Measurements from ENCODE around the gene SND1.
"Not testable (repeated sequence)": the region's sequence is repeated elsewhere in the genome, so short reads cannot be mapped to it uniquely, and the experiment has no call there.

The SND1 gene

DNA sequence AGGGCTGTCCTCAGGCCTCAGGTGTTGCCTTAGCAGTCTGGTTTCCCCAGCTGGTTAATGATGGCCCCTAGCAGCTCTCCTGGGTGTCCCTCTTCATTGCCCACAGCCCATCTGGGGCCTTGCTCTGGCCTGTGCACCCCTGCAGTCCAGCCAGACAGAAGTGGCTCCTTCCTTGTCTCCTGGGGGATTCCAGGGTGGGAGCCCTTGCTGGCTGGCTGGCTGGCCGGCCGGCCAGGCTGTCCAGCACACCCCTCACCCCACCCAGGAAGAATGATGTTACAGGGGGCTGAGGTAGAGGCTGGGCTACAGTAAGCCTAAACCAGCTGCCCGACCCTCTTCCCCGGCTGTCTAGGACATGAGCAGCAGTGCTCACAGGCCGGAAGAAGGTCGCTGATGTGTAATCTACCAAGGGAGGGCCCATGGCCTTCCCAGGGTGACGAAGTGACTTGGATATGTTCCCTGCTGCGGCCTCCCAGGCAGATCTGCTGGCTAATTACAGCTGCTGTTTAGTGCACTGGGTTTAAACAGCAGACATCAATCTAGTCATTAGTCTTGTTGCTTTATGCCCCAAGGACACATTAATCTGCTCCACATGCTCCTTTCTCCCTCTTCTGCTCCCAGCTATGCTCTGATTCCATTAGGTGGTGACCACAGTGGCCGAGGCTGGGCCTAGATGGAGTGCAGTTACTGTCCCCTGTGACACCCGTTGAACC, 433.1 kb downstream of the SND1 start:
- DNase-seq: no peak

- no peak for DNase-seq
These were observed 438.5 kb downstream of the SND1 start for GRCh38 chr7:128090492-128090891.

DNA sequence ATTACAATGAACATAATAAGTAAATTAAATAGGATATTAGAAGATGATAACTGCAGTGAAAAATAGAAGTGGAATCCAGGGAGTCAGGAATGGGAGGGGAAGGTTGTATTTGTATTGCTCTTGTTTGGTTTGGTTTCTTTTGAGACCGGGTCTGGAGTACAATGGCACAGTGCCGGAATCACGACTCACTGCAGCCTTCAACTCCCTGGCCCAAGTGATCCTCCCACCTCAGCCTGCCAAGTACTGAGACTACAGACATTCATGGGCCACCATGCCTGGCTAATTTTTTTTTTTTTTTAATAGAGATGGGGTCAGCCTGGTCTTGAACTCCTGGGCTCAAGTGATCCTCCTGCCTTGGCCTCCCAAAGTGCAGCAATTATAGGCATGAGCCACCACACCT, 439.1 kb downstream of the SND1 start:
- DNase-seq: no peak

- no peak for DNase-seq
These were observed 440.2 kb downstream of the SND1 start for GRCh38 chr7:128092221-128092620.

DNA sequence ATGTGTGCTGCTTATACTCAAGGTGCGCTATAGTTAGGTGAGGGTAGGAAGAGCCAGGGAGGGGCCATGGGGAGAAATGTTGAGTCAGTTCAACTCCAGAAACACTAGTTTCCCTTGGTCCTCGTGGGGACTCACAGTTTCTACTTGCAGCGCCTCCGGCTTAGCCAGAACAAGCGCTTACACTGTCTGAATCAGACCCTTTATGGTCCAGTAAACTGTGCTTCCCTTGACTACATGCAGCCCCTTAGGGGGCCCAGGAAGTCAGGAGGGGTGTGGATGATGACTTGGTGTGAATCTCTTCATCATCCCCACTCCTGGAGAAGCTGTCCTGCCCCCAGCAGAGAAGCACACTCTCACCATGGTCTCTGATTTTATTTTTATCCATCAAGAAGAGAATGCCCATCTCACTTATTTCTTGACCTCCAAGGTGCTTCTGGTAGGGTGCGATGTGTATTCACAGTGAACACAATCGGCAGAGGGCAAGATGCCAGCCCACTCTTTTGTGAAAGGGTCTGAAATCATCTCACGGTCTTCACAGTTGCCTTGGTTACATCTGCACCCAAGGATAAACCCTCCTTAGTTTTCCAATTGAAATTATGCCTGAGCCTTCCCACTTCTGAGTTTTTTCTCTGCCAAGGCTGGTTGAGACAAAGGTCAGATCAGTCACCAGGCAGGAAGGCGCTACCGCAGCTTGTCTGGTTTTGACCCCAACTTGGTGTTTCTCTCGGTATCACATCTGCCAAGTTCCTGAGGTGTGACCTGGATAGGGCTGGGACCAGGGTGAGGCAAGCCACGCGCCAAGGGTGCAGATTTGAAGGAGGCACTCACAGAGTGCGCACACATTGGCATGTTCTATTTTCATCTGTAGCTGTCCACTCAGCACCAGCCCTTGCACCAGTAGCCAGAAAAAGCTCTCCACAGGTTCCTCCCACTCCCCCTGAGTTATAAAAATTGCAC, 441.9 kb downstream of the SND1 start:
- no peak for DNase-seq

DNA sequence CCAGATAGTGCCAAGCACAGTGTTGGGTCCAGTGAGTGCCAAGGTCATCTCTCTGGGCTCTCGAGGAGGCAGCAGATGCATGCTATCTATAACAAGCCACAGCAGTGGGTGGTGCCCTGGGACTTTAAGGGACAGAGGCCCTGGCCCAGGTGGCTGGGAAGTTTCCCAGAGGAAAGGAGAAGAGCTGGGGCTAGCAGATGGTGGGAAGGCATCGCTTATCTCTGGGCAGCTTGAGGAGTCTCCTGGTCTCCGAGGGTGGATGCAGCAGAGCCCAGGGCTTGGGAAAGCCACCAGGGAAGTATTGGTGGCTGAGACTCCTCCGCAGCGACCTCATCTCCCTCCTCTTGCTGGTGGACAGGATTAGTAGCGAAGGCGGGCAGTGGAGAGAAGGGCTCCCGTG, 442.7 kb downstream of the SND1 start:
- DNase-seq: no peak

DNA sequence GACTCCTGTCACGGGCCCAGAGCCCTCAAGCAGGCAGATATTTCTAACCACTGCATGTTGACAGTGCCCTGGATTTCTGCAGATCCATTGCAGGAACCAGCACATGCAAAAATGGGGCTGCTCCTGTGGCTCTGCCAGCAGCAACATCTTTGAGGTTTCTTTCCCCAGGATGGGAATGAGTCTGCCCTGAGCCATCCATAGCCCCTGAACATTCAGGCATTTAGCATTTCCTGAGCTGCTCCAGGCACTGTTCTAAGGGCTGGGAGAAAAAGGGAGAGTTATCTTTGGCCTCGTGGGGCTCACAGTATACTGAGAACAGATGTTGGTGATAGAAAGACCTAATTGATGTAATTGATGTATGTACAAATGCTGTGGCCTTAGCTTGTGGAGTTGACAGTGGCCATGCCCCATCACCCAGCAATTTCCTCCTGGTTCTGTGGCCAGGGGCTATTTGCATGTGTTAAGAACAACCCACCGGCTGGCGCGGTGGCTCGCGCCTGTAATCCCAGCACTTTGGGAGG, 445.3 kb downstream of the SND1 start:
- DNase-seq: no peak

DNA sequence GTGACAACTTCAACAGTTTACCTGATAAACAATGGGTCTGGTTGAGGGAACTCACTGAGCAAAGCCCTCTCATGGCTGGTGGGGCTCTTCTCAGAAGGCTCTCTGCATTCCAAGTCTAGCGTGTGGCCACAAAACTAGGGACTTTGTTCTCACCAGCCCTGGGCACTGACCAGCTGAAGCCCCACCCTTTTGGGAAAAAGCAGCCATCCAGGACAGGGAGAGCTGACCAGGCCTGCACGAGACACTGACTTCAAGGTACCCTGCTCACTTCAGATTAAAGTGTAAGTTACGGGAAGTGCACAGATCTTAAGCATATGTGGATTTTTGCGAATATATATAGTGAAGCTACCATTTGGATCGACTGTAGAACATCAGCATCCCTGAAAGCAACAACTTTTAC, 446.6 kb downstream of the SND1 start:
- no peak for DNase-seq

GRCh38 chr7:128099204-128099671, 447.2 kb downstream of the SND1 start:
- no peak for DNase-seq

GRCh38 chr7:128100225-128100948, 448.4 kb downstream of the SND1 start:
- no peak for DNase-seq

GRCh38 chr7:128100949-128101713, 449.1 kb downstream of the SND1 start:
- no peak for DNase-seq

DNA sequence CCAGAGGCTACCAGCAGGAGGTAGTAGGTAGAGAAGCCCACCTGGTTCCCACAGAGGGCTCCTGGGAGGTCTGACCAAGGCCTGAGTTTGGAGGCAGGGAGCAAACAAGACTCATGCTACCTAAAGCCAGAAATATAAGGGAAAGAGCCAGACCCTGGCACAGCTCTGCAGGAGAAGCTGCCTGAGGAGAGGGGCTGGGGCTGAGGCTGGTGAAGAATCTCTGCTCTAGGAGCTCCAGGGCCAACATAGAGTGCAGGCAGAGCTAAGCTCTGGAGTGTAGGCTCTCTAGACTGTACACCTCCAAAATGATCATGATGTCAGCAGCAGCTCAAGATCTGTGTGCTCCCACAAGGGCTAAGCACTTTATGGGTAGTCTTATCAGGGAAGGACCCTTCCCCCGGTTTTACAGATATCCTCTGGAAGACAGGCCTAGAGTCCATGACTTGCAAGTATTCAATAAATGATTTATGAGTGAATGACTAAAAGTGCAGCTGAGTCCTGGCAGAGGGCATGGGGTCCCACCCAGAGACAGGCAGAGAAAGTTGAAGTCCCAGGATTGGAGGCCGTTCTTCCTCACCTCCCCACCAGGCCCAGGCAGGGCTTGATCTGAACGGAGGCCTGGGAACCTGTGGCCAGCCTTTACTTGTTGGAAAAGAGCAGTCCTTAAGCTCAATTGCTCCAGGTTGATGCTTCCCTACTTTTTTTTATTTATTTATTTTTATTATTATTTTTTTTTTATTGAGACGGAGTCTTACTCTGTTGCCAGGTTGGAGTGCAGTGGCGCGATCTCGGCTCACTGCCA, 450.7 kb downstream of the SND1 start:
- no peak for DNase-seq

GRCh38 chr7:128103498-128104107, 451.6 kb downstream of the SND1 start:
- DNase-seq: no peak

DNA sequence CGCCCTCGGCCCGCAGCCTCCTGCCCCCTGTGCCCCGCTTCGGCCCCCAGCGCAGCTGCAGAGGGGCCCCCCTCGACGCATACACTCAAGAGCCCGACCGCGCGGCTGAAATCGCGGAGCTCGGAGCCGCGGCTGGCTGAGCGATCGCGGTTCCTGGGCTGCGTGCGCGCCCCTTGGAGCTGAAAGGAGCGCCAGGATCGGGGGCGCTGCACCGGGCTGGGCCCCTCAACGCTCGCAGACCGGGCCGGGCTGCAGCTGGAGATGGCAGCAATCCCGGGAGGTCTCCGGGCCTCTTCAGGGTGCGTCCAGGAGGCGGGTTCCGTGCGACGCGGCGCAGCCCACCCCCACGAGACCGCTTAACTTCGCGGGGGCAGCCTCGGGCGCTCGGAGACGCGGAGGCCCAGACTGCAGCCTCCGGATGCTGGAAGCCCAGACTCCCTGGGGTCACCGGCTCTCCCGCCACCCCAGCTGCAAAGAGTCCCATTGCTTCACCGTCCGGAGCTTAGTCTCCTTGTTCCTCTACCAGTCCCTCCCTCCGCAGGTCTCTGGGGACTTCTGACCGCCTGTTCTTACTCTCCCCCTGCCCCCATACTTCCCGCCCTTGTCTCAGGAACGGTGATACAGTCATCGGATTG, 452.2 kb downstream of the SND1 start:
- DNase-seq: no peak

GRCh38 chr7:128105228-128106022, 453.4 kb downstream of the SND1 start:
- DNase-seq: no peak

DNA sequence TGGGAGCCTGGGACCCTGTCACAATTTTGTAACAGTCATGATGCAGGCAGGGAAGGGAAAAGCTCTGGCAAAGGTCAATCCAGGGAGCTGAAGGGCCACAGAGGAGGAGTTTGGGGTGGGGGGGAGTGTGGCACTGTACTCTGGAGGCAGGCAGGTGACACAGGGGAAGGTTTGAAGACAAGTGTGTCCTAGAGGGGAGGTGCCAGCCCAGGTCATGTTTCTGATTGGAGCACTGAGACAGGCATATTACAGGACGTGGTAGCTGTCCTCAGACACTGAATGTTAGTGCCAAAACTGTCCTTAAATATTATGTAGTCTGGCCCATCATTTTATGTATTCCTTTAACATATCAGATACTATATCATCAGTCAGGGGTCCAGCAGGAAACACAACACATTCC, 454.8 kb downstream of the SND1 start:
- no peak for DNase-seq

- DNase-seq: not testable (repeated sequence)
These were observed 455.5 kb downstream of the SND1 start for GRCh38 chr7:128107516-128107915.

DNA sequence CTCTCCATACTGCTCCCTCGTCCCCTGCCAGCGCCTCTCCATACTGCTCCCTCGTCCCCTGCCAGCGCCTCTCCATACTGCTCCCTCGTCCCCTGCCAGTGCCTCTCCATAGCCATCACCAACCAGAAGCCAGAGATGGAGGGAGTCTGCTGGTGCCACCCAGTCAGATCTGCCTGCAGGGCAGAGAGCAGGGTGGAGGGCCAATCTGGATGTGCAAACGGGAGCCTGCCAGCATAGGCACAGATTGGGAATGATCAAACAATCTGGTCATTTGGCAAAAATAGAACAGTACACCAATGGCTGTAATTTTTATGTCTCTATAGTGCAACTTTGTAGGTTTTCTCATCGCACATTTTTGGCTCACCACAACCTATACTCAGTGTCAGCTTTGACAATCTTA, 456.1 kb downstream of the SND1 start:
- peak; percentile 68 for DNase-seq

GRCh38 chr7:128108641-128109423, 456.8 kb downstream of the SND1 start:
- peak; percentile 33 for DNase-seq
